ENCODE results near the gene JPT2. TPM values are rescaled to one million over a fixed set of nuclear protein-coding genes. Genes with fewer than 3 reads are reported as not detected.

Gene JPT2
- total RNA-seq, 1 donor from 2014 or later, result 72.9 TPM

- H3K4me1 Mint-ChIP-seq (ENCODE audit: low read depth, unreplicated experiment), result no peaks in the 10 kb centered on the region
- no peaks in the 10 kb centered on the region for H3K9me3 Mint-ChIP-seq (ENCODE audit: unreplicated experiment)
- no peak for DNase-seq
- peaks cover 6% of the 10 kb centered on the region for H3K36me3 Mint-ChIP-seq (ENCODE audit: unreplicated experiment)
- TF ChIP-seq CTCF (IDR thresholded peaks at IDR 0.05; ENCODE audit: partially characterized antibody, unreplicated experiment), result no peak
- no peaks in the 10 kb centered on the region for H3K27me3 Mint-ChIP-seq (ENCODE audit: unreplicated experiment)
- H3K4me3 Mint-ChIP-seq (ENCODE audit: unreplicated experiment), result no peak overlapping the region
- no peak overlapping the region for H3K27ac Mint-ChIP-seq (ENCODE audit: unreplicated experiment)
Measured at GRCh38 chr16:1691276-1691675, 13.2 kb downstream of the JPT2 start.

DNA sequence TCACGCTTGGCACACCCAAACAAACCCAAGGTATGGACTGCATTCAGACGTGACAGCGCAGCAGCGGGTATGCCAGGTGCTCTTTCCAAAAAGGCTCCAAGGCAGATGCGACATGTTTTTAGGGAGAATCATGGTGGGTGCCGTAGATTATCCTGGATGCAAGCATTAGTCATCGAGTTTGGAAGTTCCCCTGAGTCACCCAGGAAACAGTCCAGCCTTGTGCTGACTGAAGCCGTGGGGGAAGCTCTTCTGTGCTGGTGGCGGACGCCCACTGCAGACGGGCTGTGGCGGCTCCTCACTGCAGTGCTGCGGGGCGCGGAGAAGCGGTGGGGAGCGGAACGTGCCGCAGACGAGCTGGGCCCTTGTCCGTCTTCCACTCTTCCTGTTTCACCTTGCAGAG, 13.9 kb downstream of the JPT2 start:
- no peak overlapping the region for H3K4me3 Mint-ChIP-seq (ENCODE audit: unreplicated experiment)

GRCh38 chr16:1696863-1697262, 18.8 kb downstream of the JPT2 start:
- no peak for DNase-seq
- H3K4me1 Mint-ChIP-seq (ENCODE audit: low read depth, unreplicated experiment), result peaks cover 2% of the 10 kb centered on the region
- peaks cover 10% of the 10 kb centered on the region for H3K36me3 Mint-ChIP-seq (ENCODE audit: unreplicated experiment)
- H3K9me3 Mint-ChIP-seq (ENCODE audit: unreplicated experiment), result peaks cover 1% of the 10 kb centered on the region
- no peak for TF ChIP-seq CTCF (IDR thresholded peaks at IDR 0.05; ENCODE audit: partially characterized antibody, unreplicated experiment)
- no peak overlapping the region for H3K27ac Mint-ChIP-seq (ENCODE audit: unreplicated experiment)
- H3K27me3 Mint-ChIP-seq (ENCODE audit: unreplicated experiment), result no peaks in the 10 kb centered on the region
- no peak overlapping the region for H3K4me3 Mint-ChIP-seq (ENCODE audit: unreplicated experiment)

More for the DNA sequence above, 13.9 kb downstream of the JPT2 start:
- DNase-seq, result no peak
- Mint-ChIP-seq H3K27ac (ENCODE audit: unreplicated experiment) (no peak overlapping the region), H3K36me3 (ENCODE audit: unreplicated experiment) (peaks cover 6% of the 10 kb centered on the region), H3K27me3 (ENCODE audit: unreplicated experiment) (no peaks in the 10 kb centered on the region), H3K9me3 (ENCODE audit: unreplicated experiment) (no peaks in the 10 kb centered on the region), H3K4me1 (ENCODE audit: low read depth, unreplicated experiment) (no peaks in the 10 kb centered on the region)
- TF ChIP-seq CTCF (IDR thresholded peaks at IDR 0.05; ENCODE audit: partially characterized antibody, unreplicated experiment), result no peak

GRCh38 chr16:1698680-1699079, 20.6 kb downstream of the JPT2 start:
- peaks cover 2% of the 10 kb centered on the region for H3K4me1 Mint-ChIP-seq (ENCODE audit: low read depth, unreplicated experiment)
- H3K4me3 Mint-ChIP-seq (ENCODE audit: unreplicated experiment), result no peak overlapping the region
- TF ChIP-seq CTCF (IDR thresholded peaks at IDR 0.05; ENCODE audit: partially characterized antibody, unreplicated experiment), result no peak
- no peak overlapping the region for H3K27ac Mint-ChIP-seq (ENCODE audit: unreplicated experiment)
- DNase-seq, result no peak
- peaks cover 9% of the 10 kb centered on the region for H3K36me3 Mint-ChIP-seq (ENCODE audit: unreplicated experiment)
- peaks cover 1% of the 10 kb centered on the region for H3K9me3 Mint-ChIP-seq (ENCODE audit: unreplicated experiment)
- H3K27me3 Mint-ChIP-seq (ENCODE audit: unreplicated experiment), result no peaks in the 10 kb centered on the region

- peaks cover under 1% of the 10 kb centered on the region for H3K27me3 Mint-ChIP-seq (ENCODE audit: unreplicated experiment)
- H3K36me3 Mint-ChIP-seq (ENCODE audit: unreplicated experiment), result peaks cover 4% of the 10 kb centered on the region
- no peak for TF ChIP-seq CTCF (IDR thresholded peaks at IDR 0.05; ENCODE audit: partially characterized antibody, unreplicated experiment)
- H3K9me3 Mint-ChIP-seq (ENCODE audit: unreplicated experiment), result peaks cover 7% of the 10 kb centered on the region
- H3K4me3 Mint-ChIP-seq (ENCODE audit: unreplicated experiment), result no peak overlapping the region
- peaks cover 4% of the 10 kb centered on the region for H3K4me1 Mint-ChIP-seq (ENCODE audit: low read depth, unreplicated experiment)
- DNase-seq, result no peak
- no peak overlapping the region for H3K27ac Mint-ChIP-seq (ENCODE audit: unreplicated experiment)
Measured at GRCh38 chr16:1700246-1700645, 22.2 kb downstream of the JPT2 start.

Data from glutamatergic neuron (in vitro differentiated cells).